CD4-positive, CD25-positive, alpha-beta regulatory T cell (primary cell): ENCODE data around the gene ACBD7. TPM values are rescaled to one million over a fixed set of nuclear protein-coding genes. Genes with fewer than 3 reads are reported as not detected.

Experiments used
- ATAC-seq, 2 donors: fragments of 150-1000 bp; cut with Tn5 transposase; one replicate each; pipeline ENCODE4 v1.10.0; 2021; ENCODE audit warnings: low read depth in 2 of 2, moderate number of reproducible peaks in 2 of 2, moderate library complexity in 1 of 2
- DNase-seq, 3 donors: peaks; one replicate each; pipeline versions ENCODE4 v3.0.0 to v3.0.0-alpha.2; 2012 to 2022; ENCODE audit warnings: mixed read lengths in 1 of 3
- H3K27ac ChIP-seq: one replicate; pipeline ENCODE4 v1.7.0; 2013; ENCODE audit warnings: mild to moderate bottlenecking, low read length; ENCODE audit not compliant: insufficient read depth, poor library complexity, severe bottlenecking
- H3K27me3 ChIP-seq: one replicate; pipeline ENCODE4 v1.7.0; 2013; ENCODE audit warnings: low read length; ENCODE audit not compliant: control insufficient read depth, insufficient read depth
- H3K36me3 ChIP-seq: one replicate; pipeline ENCODE4 v1.7.0; 2013; ENCODE audit warnings: mild to moderate bottlenecking, low read length, moderate library complexity; ENCODE audit not compliant: control insufficient read depth, insufficient read depth
- H3K4me1 ChIP-seq: 2 replicates; pipeline ENCODE4 v1.7.0; 2013; ENCODE audit warnings: mild to moderate bottlenecking, low read length; ENCODE audit not compliant: insufficient read depth, control insufficient read depth, poor library complexity, severe bottlenecking
- H3K4me3 ChIP-seq: one replicate; pipeline ENCODE4 v1.7.0; 2013; ENCODE audit warnings: low read depth, mild to moderate bottlenecking, low read length, moderate library complexity
- H3K9me3 ChIP-seq, 2 experiments: 1 replicate in 1 of 2; 2 replicates in 1 of 2; pipeline ENCODE4 v1.7.0; 2013; ENCODE audit warnings: low read length in 2 of 2, mild to moderate bottlenecking in 1 of 2, moderate library complexity in 1 of 2; ENCODE audit not compliant: control insufficient read depth in 2 of 2
- H3K27ac Mint-ChIP-seq, 3 donors: one replicate each; pipeline ENCODE4 v1.8.0; 2020 to 2022; ENCODE audit warnings: mild to moderate bottlenecking in 3 of 3, mixed read lengths in 3 of 3, moderate library complexity in 2 of 3
- H3K27me3 Mint-ChIP-seq: one replicate; pipeline ENCODE4 v1.8.0; 2022; ENCODE audit warnings: mild to moderate bottlenecking, mixed read lengths
- H3K36me3 Mint-ChIP-seq: one replicate; pipeline ENCODE4 v1.8.0; 2020; ENCODE audit warnings: mixed read lengths
- H3K4me1 Mint-ChIP-seq, 4 donors: one replicate each; pipeline ENCODE4 v1.8.0; 2020 to 2022; ENCODE audit warnings: mixed read lengths in 4 of 4, mild to moderate bottlenecking in 1 of 4
- H3K4me3 Mint-ChIP-seq, 4 donors: one replicate each; pipeline ENCODE4 v1.8.0; 2020 to 2022; ENCODE audit warnings: mild to moderate bottlenecking in 4 of 4, mixed read lengths in 4 of 4, moderate library complexity in 3 of 4
- H3K9me3 Mint-ChIP-seq, 7 donors: one replicate each; pipeline ENCODE4 v1.8.0; 2020 to 2022; ENCODE audit warnings: mixed read lengths in 7 of 7, mild to moderate bottlenecking in 3 of 7, moderate library complexity in 2 of 7
- polyA plus RNA-seq, 4 donors: library from polyadenylated mRNA; unstranded; fragments of 300-500 nt; fragmentation: Illumina TruSeq; gene quantifications; one replicate each; pipeline ENCODE4 v1.2.3, GENCODE V29; 2021
- total RNA-seq: library from RNA; stranded (reverse); gene quantifications from one replicate; pipeline ENCODE4 v1.2.3, GENCODE V29; 2022

Gene ACBD7
- total and polyA plus RNA-seq, 5 donors from 2014 or later: 0.25 to 0.49 (median 0.39) TPM; not detected in 2

- DNase-seq (peak; percentile 51 to 67 (median 63)), ATAC-seq (peak; percentile 80 to 88)
- Histone ChIP-seq H3K9me3 (no peaks in the 10 kb centered on the region), H3K36me3 (peaks cover 65% of the 10 kb centered on the region), H3K27me3 (no peaks in the 10 kb centered on the region), H3K27ac (no peak overlapping the region), H3K4me3 (no peak overlapping the region), H3K4me1 (no peaks in the 10 kb centered on the region)
- Mint-ChIP-seq H3K27me3 (no peaks in the 10 kb centered on the region), H3K4me1 (peaks cover 6 to 22% (median 10%) of the 10 kb centered on the region in 4 donors), H3K36me3 (peaks cover 31% of the 10 kb centered on the region), H3K9me3 (no peaks in the 10 kb centered on the region), H3K4me3 (peak overlapping the region in 1 of 4 donors; percentile 11), H3K27ac (peak overlapping the region; percentile 1 to 77 (median 59))
Observed at GRCh38 chr10:15106352-15107013, 17.9 kb upstream of the ACBD7 start.

DNA sequence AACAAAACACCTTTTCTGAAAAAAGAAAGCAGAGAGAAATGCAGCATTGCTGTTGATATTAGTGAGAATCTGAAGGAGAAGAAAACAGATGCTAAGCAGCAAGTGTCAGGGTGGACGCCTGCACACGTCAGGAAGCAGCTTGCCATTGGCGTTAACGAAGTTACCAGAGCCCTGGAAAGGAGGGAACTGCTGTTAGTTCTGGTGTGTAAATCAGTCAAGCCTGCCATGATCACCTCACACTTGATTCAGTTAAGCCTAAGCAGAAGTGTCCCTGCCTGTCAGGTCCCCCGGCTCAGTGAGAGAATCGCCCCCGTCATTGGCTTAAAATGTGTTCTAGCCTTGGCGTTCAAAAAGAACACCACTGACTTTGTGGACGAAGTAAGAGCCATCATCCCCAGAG, 14.9 kb upstream of the ACBD7 start:
- H3K4me1 Mint-ChIP-seq: peaks cover 6 to 34% (median 26%) of the 10 kb centered on the region in 4 donors
- no peaks in the 10 kb centered on the region for H3K9me3 ChIP-seq
- H3K4me3 Mint-ChIP-seq: peak overlapping the region in 1 of 4 donors; percentile 71
- peaks cover 53% of the 10 kb centered on the region for H3K36me3 ChIP-seq
- H3K27ac Mint-ChIP-seq: no peak overlapping the region
- no peak overlapping the region for H3K27ac ChIP-seq
- peaks cover 24% of the 10 kb centered on the region for H3K36me3 Mint-ChIP-seq
- no peaks in the 10 kb centered on the region for H3K27me3 Mint-ChIP-seq
- no peak overlapping the region for H3K4me3 ChIP-seq
- H3K27me3 ChIP-seq: no peaks in the 10 kb centered on the region
- no peak for ATAC-seq
- no peak for DNase-seq
- H3K4me1 ChIP-seq: peaks cover 17% of the 10 kb centered on the region
- no peaks in the 10 kb centered on the region for H3K9me3 Mint-ChIP-seq

GRCh38 chr10:15099886-15100285, 11.3 kb upstream of the ACBD7 start:
- H3K9me3 Mint-ChIP-seq: no peaks in the 10 kb centered on the region
- peak overlapping the region; percentile 73 to 75 (median 74) for H3K27ac Mint-ChIP-seq
- DNase-seq (no peak), ATAC-seq (no peak)
- peaks cover 0 to 40% (median 31%) of the 10 kb centered on the region in 4 donors for H3K4me1 Mint-ChIP-seq
- peak overlapping the region; percentile 44 for H3K27ac ChIP-seq
- H3K36me3 Mint-ChIP-seq: peaks cover 11% of the 10 kb centered on the region
- no peaks in the 10 kb centered on the region for H3K9me3 ChIP-seq
- H3K4me3 ChIP-seq: no peak overlapping the region
- no peaks in the 10 kb centered on the region for H3K27me3 ChIP-seq
- peak overlapping the region in 2 of 4 donors; percentile 49 to 56 for H3K4me3 Mint-ChIP-seq
- peaks cover 30% of the 10 kb centered on the region for H3K4me1 ChIP-seq
- no peaks in the 10 kb centered on the region for H3K27me3 Mint-ChIP-seq
- H3K36me3 ChIP-seq: peaks cover 35% of the 10 kb centered on the region

DNA sequence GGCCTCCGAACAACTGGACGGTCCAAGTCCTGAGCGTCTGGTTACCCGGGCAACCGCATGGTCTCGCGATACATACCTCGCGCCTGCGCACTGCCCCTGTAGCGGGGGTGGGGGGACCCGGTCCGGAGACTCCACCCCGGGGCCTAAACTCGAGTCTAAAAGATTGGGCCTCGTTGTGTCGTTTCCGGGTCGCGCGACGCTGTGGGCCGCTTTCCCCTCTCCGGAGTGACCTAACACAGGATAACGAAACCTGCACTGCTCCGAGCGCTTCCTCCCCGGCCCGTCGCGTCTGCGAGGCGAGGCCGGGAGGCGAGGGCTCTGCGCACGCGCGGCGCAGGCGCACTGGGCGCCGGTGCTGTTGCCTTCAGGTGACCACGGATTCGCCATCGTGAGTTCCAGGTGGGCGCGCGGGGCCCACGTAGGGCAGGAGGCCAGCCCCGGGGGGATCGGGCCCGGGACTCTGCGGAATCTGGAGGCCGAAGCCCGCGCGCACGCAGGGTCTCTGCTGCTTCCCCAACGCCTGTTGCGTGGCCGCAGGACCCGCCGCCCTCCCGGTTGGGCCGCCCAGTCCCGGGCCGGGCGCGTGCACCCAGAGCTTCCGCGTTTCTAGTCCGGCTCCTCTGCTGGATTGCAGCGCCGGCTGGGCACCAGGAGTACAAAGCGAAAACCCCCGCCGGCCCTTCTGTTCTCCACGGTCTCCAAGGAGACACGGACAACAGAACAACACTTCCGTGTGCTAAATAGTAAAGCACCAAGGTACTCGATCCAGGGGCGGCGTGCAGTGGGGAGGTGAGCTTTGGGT, 8.6 kb upstream of the ACBD7 start, which contains the start of gene RPP38:
TSS of gene RPP38 (plus strand) at position 345 of the 802 bp plus-strand sequence. CDS start 5,960 bp downstream, outside the sequence.
- H3K27ac ChIP-seq: peak within 1 kb of the TSS; percentile 96
- Mint-ChIP-seq H3K4me1 (peaks cover 0 to 40% (median 30%) of the 10 kb centered on the region in 4 donors), H3K9me3 (no peaks in the 10 kb centered on the region), H3K27ac (peak within 1 kb of the TSS; percentile 98 to 99 (median 98)), H3K36me3 (no peaks in the 10 kb centered on the region), H3K27me3 (no peaks in the 10 kb centered on the region), H3K4me3 (peak within 1 kb of the TSS; percentile 95 to 97 (median 95))
- peak; percentile 84 to 86 for ATAC-seq
- H3K36me3 ChIP-seq: peaks cover 11% of the 10 kb centered on the region
- H3K4me1 ChIP-seq: peaks cover 30% of the 10 kb centered on the region
- peak within 1 kb of the TSS; percentile 91 for H3K4me3 ChIP-seq
- DNase-seq: peak; percentile 90 to 95 (median 95)
- no peaks in the 10 kb centered on the region for H3K9me3 ChIP-seq
- H3K27me3 ChIP-seq: no peaks in the 10 kb centered on the region

DNA sequence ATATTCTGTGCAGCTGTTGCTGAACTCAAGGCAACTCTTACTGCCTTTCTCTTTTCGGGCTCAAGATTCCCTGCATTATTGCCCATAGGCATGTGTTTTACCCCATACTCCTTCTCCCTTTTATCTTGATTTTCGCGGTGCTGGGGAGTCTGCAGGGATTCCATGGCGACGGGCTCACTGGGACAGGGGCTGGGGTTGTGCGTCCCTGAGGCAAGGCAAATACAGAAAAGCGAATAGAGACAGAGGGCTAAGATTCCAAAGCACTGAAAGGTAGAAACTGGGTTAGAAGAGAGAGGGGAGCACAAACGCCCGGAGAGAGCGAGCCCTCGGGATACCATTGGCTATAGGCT, 8.1 kb upstream of the ACBD7 start:
- peak overlapping the region; percentile 91 for H3K4me3 ChIP-seq
- H3K27me3 Mint-ChIP-seq: no peaks in the 10 kb centered on the region
- H3K27ac Mint-ChIP-seq: peak overlapping the region; percentile 97 to 99 (median 98)
- H3K9me3 Mint-ChIP-seq: no peaks in the 10 kb centered on the region
- peaks cover 30% of the 10 kb centered on the region for H3K4me1 ChIP-seq
- peak overlapping the region; percentile 95 to 97 (median 95) for H3K4me3 Mint-ChIP-seq
- H3K36me3 Mint-ChIP-seq: no peaks in the 10 kb centered on the region
- peak in 1 of 2 donors; percentile 8 for ATAC-seq
- H3K4me1 Mint-ChIP-seq: peaks cover 0 to 37% (median 26%) of the 10 kb centered on the region in 4 donors
- peaks cover 6% of the 10 kb centered on the region for H3K36me3 ChIP-seq
- no peaks in the 10 kb centered on the region for H3K9me3 ChIP-seq
- no peaks in the 10 kb centered on the region for H3K27me3 ChIP-seq
- peak overlapping the region; percentile 96 for H3K27ac ChIP-seq
- DNase-seq: no peak

- Mint-ChIP-seq H3K27me3 (no peaks in the 10 kb centered on the region), H3K27ac (no peak overlapping the region), H3K9me3 (no peaks in the 10 kb centered on the region), H3K4me1 (peaks cover 0 to 13% (median 8%) of the 10 kb centered on the region in 4 donors), H3K36me3 (no peaks in the 10 kb centered on the region), H3K4me3 (no peak overlapping the region)
- H3K27me3 ChIP-seq: no peaks in the 10 kb centered on the region
- no peak for DNase-seq
- H3K27ac ChIP-seq: no peak overlapping the region
- H3K9me3 ChIP-seq: no peaks in the 10 kb centered on the region
- no peak overlapping the region for H3K4me3 ChIP-seq
- no peak for ATAC-seq
- H3K36me3 ChIP-seq: no peaks in the 10 kb centered on the region
- H3K4me1 ChIP-seq: peaks cover 17% of the 10 kb centered on the region
Observed at GRCh38 chr10:15092855-15093408, 4.4 kb upstream of the ACBD7 start.

DNA sequence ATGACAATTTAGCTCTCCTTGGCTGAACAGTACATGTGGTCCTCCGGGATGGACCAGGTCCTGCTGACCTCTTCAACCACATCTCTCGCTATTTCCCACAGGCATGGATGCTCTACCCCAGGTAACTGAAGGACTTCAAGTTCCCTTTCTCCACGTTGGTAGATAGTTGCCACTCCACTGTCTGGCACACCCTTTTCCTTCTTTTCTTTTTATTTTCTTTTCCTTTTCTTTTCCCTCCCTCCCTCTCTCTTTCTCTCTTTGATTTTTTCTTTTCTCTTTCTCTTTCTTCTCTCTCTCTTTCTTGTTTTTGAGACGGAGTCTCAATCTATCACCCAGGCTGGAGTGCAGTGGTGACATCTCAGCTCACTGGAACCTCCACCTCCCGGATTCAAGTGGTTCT, 2.8 kb upstream of the ACBD7 start:
- H3K4me3 ChIP-seq: no peak overlapping the region
- H3K4me1 ChIP-seq: peaks cover 11% of the 10 kb centered on the region
- Mint-ChIP-seq H3K4me3 (no peak overlapping the region), H3K36me3 (no peaks in the 10 kb centered on the region), H3K4me1 (peaks cover 0 to 3% (median 1%) of the 10 kb centered on the region in 4 donors), H3K27ac (peak overlapping the region in 1 of 3 donors; percentile 83), H3K9me3 (no peaks in the 10 kb centered on the region), H3K27me3 (peaks cover 3% of the 10 kb centered on the region)
- H3K27ac ChIP-seq: no peak overlapping the region
- H3K27me3 ChIP-seq: no peaks in the 10 kb centered on the region
- ATAC-seq: no peak
- no peaks in the 10 kb centered on the region for H3K9me3 ChIP-seq
- no peak for DNase-seq
- H3K36me3 ChIP-seq: no peaks in the 10 kb centered on the region
